ENCODE data around the gene KRT35.

KRT35 gene

DNA sequence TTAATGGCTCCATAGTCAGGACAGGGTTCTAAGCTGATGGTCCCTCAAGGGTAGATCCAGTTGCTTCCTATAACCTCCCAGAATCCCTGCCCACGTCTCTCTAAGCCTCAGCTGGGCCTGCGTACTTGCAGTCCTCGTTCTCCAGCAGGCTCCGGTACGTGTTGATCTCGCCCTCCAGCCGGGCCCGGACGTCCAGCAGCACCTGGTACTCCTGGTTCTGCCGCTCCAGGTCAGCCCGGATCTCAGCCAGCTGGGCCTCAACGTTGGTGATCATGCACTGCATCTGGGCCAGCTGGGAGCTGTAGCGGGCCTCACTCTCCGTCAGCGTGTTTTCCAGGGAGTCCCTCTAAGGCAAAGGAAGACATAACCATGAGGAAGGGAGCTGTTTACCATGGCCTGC, 18.2 kb downstream of the KRT35 start:
- H3K9ac ChIP-seq (ENCODE audit: low read length): no peak overlapping the region

DNA sequence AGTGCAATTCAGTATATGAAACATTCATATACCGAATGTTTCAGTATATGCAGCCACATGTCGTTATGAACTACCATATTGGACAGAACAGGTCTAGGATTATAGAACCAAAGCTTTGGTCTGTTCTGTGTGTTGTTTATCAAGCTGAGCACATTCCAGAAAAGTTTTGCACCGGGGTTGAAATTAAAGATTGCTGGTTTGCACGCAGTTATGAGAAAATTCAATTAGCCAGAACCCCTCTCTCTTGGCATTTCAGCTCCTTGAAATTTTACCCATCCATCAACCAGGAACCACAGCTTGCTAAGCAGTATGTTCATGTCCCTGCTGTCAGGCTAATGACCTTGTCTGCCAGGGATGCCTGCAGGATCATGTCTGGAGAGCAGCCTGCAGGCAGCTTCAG, 23.3 kb downstream of the KRT35 start:
- H3K36me3 ChIP-seq (ENCODE audit: control insufficient read depth, insufficient read depth, low read length): no peaks in the 10 kb centered on the region
- no peak overlapping the region for H3K9ac ChIP-seq (ENCODE audit: low read length)
- no peaks in the 10 kb centered on the region for H3K4me1 ChIP-seq (ENCODE audit: control insufficient read depth, insufficient read depth, low read length)
- no peak overlapping the region for H3K4me3 ChIP-seq (ENCODE audit: low read length)
- H3K9me3 ChIP-seq (ENCODE audit: control insufficient read depth, low read length): no peaks in the 10 kb centered on the region
- H3K27me3 ChIP-seq (ENCODE audit: control insufficient read depth, insufficient read depth, low read length): peaks cover 5% of the 10 kb centered on the region

More for the DNA sequence above, 18.2 kb downstream of the KRT35 start:
- H3K27me3 ChIP-seq (ENCODE audit: control insufficient read depth, insufficient read depth, low read length): no peaks in the 10 kb centered on the region
- H3K4me1 ChIP-seq (ENCODE audit: control insufficient read depth, insufficient read depth, low read length): peaks cover 13% of the 10 kb centered on the region
- H3K9me3 ChIP-seq (ENCODE audit: control insufficient read depth, low read length): no peaks in the 10 kb centered on the region
- no peaks in the 10 kb centered on the region for H3K36me3 ChIP-seq (ENCODE audit: control insufficient read depth, insufficient read depth, low read length)
- no peak overlapping the region for H3K4me3 ChIP-seq (ENCODE audit: low read length)

DNA sequence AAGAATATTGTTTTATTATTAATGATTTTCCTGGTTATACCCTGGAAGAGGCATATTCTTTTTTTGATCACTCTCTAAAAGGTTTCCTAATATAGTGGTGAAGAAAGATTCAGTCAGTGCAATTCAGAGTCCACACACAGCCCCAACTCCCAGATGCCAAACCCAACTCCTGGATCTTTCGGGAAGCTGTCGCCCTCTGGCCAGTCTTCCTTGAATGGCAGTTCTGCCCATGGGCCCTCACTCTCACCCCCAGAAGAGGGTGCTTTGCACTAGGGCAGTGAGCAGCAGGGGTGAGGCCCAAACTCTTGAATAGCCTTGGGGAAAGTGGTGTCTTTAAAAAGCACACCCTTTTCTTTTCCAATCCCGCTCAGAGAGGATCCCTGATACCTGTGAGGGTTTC, 24.7 kb downstream of the KRT35 start:
- H3K36me3 ChIP-seq (ENCODE audit: control insufficient read depth, insufficient read depth, low read length): no peaks in the 10 kb centered on the region
- H3K9ac ChIP-seq (ENCODE audit: low read length): no peak overlapping the region
- H3K4me3 ChIP-seq (ENCODE audit: low read length): no peak overlapping the region
- peaks cover 5% of the 10 kb centered on the region for H3K27me3 ChIP-seq (ENCODE audit: control insufficient read depth, insufficient read depth, low read length)
- no peaks in the 10 kb centered on the region for H3K4me1 ChIP-seq (ENCODE audit: control insufficient read depth, insufficient read depth, low read length)
- no peaks in the 10 kb centered on the region for H3K9me3 ChIP-seq (ENCODE audit: control insufficient read depth, low read length)

DNA sequence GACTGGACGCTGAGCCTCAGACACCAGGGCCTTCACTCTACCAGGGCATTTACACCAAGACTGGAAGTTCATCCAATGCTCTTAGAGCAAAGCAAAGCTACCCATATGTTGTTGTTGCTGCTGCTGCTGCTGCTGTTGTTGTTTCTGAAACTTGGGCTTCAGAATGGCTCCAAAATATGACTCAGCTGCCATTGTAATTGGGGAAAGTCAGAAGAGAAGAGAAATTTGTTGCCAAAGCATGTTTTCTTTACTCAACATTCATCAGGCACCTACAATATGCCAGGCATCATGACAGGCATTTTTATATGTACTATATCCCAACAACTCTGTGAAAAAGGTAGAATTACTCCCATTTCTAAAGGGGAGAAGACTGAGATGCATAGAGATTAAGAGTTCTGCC, 25.7 kb downstream of the KRT35 start:
- no peaks in the 10 kb centered on the region for H3K4me1 ChIP-seq (ENCODE audit: control insufficient read depth, insufficient read depth, low read length)
- H3K27me3 ChIP-seq (ENCODE audit: control insufficient read depth, insufficient read depth, low read length): peaks cover 5% of the 10 kb centered on the region
- H3K36me3 ChIP-seq (ENCODE audit: control insufficient read depth, insufficient read depth, low read length): no peaks in the 10 kb centered on the region
- no peaks in the 10 kb centered on the region for H3K9me3 ChIP-seq (ENCODE audit: control insufficient read depth, low read length)
- no peak overlapping the region for H3K4me3 ChIP-seq (ENCODE audit: low read length)
- no peak overlapping the region for H3K9ac ChIP-seq (ENCODE audit: low read length)

DNA sequence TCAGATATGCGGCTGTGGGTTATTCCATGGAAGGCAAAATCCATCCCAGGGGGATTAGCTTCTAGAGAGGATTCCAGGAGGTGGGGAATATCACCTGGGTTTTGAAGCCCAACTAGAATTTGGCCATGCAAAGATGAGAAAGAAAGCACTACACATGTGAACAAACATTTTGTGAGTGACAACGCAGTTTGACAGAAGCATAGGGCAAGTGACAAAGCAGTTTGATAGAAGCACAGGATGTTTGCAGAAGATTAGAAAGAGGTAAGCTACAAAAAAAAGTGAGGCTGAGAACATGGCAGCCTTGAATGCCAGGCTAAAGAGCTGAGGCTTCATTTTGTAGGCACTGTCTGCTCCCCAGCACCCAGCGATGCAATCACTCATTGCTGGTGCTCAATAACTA, 27.9 kb downstream of the KRT35 start:
- Histone ChIP-seq H3K4me1 (ENCODE audit: control insufficient read depth, insufficient read depth, low read length) (no peaks in the 10 kb centered on the region), H3K4me3 (ENCODE audit: low read length) (no peak overlapping the region), H3K9me3 (ENCODE audit: control insufficient read depth, low read length) (no peaks in the 10 kb centered on the region), H3K36me3 (ENCODE audit: control insufficient read depth, insufficient read depth, low read length) (no peaks in the 10 kb centered on the region), H3K9ac (ENCODE audit: low read length) (no peak overlapping the region), H3K27me3 (ENCODE audit: control insufficient read depth, insufficient read depth, low read length) (peaks cover 5% of the 10 kb centered on the region)

DNA sequence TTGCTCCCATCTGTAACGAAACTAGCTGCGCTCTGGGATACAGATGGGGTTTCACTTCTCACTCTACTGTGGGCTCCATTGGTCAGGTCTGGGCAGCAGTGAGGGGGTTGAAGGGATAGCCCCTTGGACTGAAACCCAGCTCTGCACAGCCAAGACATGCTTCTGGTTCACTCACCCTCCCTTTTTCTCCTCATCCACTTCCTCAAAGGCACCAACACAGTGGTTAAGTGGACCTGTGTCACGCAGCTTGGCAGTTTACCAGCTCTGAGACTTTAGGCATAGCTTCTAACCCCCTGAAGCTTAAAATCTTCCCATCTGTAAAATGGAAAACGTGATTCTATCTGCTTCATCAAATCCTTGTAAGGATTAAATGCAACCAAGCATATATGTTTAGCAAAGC, 28.7 kb downstream of the KRT35 start:
- H3K9ac ChIP-seq (ENCODE audit: low read length): no peak overlapping the region
- peaks cover 5% of the 10 kb centered on the region for H3K27me3 ChIP-seq (ENCODE audit: control insufficient read depth, insufficient read depth, low read length)

DNA sequence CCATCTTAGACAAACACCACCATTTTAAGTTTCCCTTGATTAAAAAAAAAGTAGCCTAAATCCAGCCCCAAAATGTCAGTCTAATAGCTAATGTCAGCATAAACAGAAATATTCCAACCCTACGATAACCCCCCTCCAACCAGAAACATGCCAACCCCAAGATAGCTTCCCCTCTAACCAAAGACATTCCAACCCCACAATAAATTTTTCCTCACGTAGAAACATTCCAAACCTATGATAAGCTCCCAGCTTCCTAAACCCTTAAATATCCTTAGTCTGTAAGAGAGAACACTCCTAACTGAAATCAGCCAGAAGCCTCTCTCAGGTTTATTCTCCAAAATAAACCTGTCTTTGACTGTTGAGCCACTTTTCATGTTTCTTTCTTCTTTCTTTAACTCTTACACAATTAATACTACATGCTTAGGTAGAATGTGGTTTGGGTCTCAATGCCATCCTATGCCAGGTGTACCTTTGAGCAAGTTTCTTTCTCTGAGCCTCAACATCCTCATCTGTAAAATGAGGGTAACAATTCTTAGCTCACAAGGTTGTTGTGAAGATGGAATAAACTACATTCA, 29.7 kb downstream of the KRT35 start:
- Histone ChIP-seq H3K9ac (ENCODE audit: low read length) (no peak overlapping the region), H3K36me3 (ENCODE audit: control insufficient read depth, insufficient read depth, low read length) (no peaks in the 10 kb centered on the region), H3K9me3 (ENCODE audit: control insufficient read depth, low read length) (no peaks in the 10 kb centered on the region), H3K4me1 (ENCODE audit: control insufficient read depth, insufficient read depth, low read length) (no peaks in the 10 kb centered on the region), H3K4me3 (ENCODE audit: low read length) (no peak overlapping the region), H3K27me3 (ENCODE audit: control insufficient read depth, insufficient read depth, low read length) (peaks cover 5% of the 10 kb centered on the region)

More for the DNA sequence above, 28.7 kb downstream of the KRT35 start:
- no peak overlapping the region for H3K4me3 ChIP-seq (ENCODE audit: low read length)
- no peaks in the 10 kb centered on the region for H3K9me3 ChIP-seq (ENCODE audit: control insufficient read depth, low read length)
- no peaks in the 10 kb centered on the region for H3K4me1 ChIP-seq (ENCODE audit: control insufficient read depth, insufficient read depth, low read length)
- H3K36me3 ChIP-seq (ENCODE audit: control insufficient read depth, insufficient read depth, low read length): no peaks in the 10 kb centered on the region

DNA sequence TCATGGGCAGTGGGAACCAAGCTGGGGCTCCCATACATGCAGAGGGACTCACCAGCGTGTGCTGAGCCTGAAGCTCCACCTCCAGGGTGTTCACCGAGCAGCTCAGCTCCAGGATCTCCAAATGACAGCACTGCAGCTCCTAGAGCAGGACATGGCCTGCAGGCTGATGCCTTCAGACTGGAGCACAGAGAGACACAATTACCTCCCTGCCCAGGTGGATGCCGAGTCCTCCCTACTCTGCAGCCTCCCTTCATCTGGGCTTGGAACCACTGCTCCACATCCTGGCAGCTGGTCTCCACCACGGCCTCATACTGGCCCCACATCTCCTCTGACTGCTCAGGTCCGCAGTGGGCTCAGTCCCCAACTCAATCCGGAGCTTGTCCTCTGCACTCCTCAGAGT, 31.9 kb downstream of the KRT35 start:
- Histone ChIP-seq H3K4me3 (ENCODE audit: low read length) (no peak overlapping the region), H3K36me3 (ENCODE audit: control insufficient read depth, insufficient read depth, low read length) (no peaks in the 10 kb centered on the region), H3K9me3 (ENCODE audit: control insufficient read depth, low read length) (no peaks in the 10 kb centered on the region), H3K27me3 (ENCODE audit: control insufficient read depth, insufficient read depth, low read length) (peaks cover 4% of the 10 kb centered on the region), H3K9ac (ENCODE audit: low read length) (no peak overlapping the region), H3K4me1 (ENCODE audit: control insufficient read depth, insufficient read depth, low read length) (no peaks in the 10 kb centered on the region)

DNA sequence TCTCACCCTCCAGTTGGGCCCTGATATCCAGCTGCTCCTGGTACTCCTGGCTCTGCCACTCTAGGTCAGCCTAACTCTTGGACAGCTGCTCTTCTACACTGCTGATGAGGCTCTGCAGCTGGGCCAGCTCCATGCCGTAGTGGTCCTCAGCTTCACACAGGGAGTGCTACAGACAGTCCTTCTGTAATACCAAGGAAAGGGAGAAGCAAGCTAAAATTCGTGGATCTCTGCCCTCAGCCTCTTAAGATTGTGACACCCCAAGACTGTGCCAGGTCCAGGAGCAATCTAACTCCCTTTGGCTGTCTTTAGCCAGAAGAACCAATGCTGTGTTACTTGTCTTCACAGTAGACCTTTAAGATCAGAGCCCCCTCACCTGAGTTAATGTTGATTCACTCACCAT, 32.4 kb downstream of the KRT35 start:
- H3K36me3 ChIP-seq (ENCODE audit: control insufficient read depth, insufficient read depth, low read length): no peaks in the 10 kb centered on the region
- H3K4me1 ChIP-seq (ENCODE audit: control insufficient read depth, insufficient read depth, low read length): no peaks in the 10 kb centered on the region
- no peaks in the 10 kb centered on the region for H3K9me3 ChIP-seq (ENCODE audit: control insufficient read depth, low read length)
- H3K4me3 ChIP-seq (ENCODE audit: low read length): no peak overlapping the region
- H3K27me3 ChIP-seq (ENCODE audit: control insufficient read depth, insufficient read depth, low read length): no peaks in the 10 kb centered on the region
- no peak overlapping the region for H3K9ac ChIP-seq (ENCODE audit: low read length)

DNA sequence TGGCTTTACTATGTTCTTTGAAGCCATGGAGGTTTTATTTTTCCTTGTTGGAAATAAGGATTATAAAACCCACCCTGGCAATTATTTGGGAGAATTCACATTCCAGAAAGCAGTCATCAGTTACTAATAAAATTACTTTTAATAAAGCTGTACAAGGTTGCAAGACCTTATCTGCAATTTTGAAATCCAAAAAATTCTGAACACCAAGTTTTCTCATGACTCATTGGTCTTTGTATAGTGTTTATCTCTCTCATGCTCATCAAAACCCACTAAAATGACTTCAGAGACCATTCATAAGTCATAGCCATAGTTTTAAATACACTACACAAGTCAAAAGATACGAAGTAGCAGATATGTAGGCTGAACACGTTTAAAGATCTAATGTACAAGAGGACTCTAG, 34.1 kb downstream of the KRT35 start:
- no peak overlapping the region for H3K9ac ChIP-seq (ENCODE audit: low read length)
- no peaks in the 10 kb centered on the region for H3K36me3 ChIP-seq (ENCODE audit: control insufficient read depth, insufficient read depth, low read length)
- H3K27me3 ChIP-seq (ENCODE audit: control insufficient read depth, insufficient read depth, low read length): no peaks in the 10 kb centered on the region
- H3K9me3 ChIP-seq (ENCODE audit: control insufficient read depth, low read length): no peaks in the 10 kb centered on the region
- H3K4me1 ChIP-seq (ENCODE audit: control insufficient read depth, insufficient read depth, low read length): no peaks in the 10 kb centered on the region
- no peak overlapping the region for H3K4me3 ChIP-seq (ENCODE audit: low read length)

DNA sequence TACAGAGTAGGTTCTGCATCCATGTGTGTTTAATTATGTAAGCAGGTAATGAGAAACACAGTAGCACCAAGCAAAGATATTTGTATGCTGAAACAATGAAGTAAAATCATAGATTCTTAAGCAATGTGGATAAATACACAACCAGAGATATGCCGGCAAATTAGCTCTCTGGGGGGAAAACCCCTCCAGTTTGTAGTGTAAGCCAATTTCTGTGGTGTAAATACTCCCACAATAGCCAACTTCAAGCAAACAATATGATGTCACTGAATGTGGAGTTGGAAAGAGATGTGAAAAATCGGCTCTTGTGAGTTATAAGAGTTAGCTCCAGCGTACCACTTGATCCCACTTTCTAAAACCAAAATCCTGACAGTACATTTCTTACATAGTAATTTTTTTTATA, 36.3 kb downstream of the KRT35 start:
- H3K9ac ChIP-seq (ENCODE audit: low read length): no peak overlapping the region
- H3K36me3 ChIP-seq (ENCODE audit: control insufficient read depth, insufficient read depth, low read length): no peaks in the 10 kb centered on the region
- H3K4me1 ChIP-seq (ENCODE audit: control insufficient read depth, insufficient read depth, low read length): no peaks in the 10 kb centered on the region
- H3K4me3 ChIP-seq (ENCODE audit: low read length): no peak overlapping the region
- no peaks in the 10 kb centered on the region for H3K9me3 ChIP-seq (ENCODE audit: control insufficient read depth, low read length)
- H3K27me3 ChIP-seq (ENCODE audit: control insufficient read depth, insufficient read depth, low read length): no peaks in the 10 kb centered on the region

DNA sequence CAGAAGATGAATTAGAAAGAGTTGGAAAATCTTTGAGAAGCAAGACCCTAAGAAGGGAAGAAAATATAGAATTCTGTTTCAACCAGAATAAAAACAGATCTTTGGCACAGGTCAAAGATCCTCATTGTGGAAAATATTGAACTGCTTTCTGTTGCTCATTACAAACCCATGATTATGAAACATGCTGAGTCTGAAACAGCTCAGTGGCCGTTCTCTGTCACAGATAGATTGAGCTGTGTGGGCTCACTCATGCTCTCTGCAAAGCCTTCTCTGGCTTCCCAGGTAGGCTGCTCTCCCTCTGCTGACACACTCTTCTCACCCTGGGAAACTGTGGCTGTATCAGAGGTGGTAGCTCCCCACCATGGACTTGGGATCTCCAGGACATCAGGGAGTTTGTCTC, 36.8 kb downstream of the KRT35 start:
- Histone ChIP-seq H3K4me3 (ENCODE audit: low read length) (no peak overlapping the region), H3K9me3 (ENCODE audit: control insufficient read depth, low read length) (no peaks in the 10 kb centered on the region), H3K9ac (ENCODE audit: low read length) (no peak overlapping the region), H3K27me3 (ENCODE audit: control insufficient read depth, insufficient read depth, low read length) (no peaks in the 10 kb centered on the region), H3K36me3 (ENCODE audit: control insufficient read depth, insufficient read depth, low read length) (no peaks in the 10 kb centered on the region), H3K4me1 (ENCODE audit: control insufficient read depth, insufficient read depth, low read length) (no peaks in the 10 kb centered on the region)

DNA sequence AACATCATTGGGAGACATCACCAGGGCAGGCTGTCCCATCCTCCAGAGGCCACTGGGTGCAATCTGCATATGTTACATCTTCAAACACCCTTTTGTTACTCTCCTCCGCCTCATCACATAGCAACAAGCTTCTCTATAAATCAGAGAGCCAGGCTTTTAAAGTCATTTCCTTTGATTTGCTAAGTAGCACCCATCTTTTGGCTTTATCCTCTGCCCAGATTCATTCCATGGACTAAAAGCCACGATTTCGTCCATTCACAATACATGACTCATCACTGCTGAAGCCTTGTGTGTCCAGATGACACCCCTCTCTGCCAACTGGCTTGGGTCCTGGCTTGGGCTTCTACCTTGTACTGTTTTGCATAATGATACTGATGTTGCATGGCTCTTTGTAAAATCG, 38.2 kb downstream of the KRT35 start:
- H3K4me3 ChIP-seq (ENCODE audit: low read length): no peak overlapping the region
- H3K9ac ChIP-seq (ENCODE audit: low read length): no peak overlapping the region
- H3K36me3 ChIP-seq (ENCODE audit: control insufficient read depth, insufficient read depth, low read length): no peaks in the 10 kb centered on the region
- no peaks in the 10 kb centered on the region for H3K27me3 ChIP-seq (ENCODE audit: control insufficient read depth, insufficient read depth, low read length)
- H3K4me1 ChIP-seq (ENCODE audit: control insufficient read depth, insufficient read depth, low read length): no peaks in the 10 kb centered on the region
- H3K9me3 ChIP-seq (ENCODE audit: control insufficient read depth, low read length): no peaks in the 10 kb centered on the region

Measured in mucosa of stomach (tissue), 1 donor.